ENCODE results near the gene SLC25A1.
A peak's percentile ranks its signal among the peaks of the same experiment; 100 is the strongest.

The SLC25A1 gene

GRCh38 chr22:19178657-19179496, at the start of gene SLC25A1:
Gene SLC25A1 (minus strand): TSS chr22:19178736. CDS start chr22:19178673, 63 bp downstream.
- peak; percentile 80 for DNase-seq

GRCh38 chr22:19228179-19228578, 49.6 kb upstream of the SLC25A1 start:
- no peak for DNase-seq

GRCh38 chr22:19226428-19226827, 47.9 kb upstream of the SLC25A1 start:
- no peak for DNase-seq

- no peak for DNase-seq
These were observed 47.0 kb upstream of the SLC25A1 start for GRCh38 chr22:19225560-19225959.

GRCh38 chr22:19224985-19225384, 46.4 kb upstream of the SLC25A1 start:
- no peak for DNase-seq

- no peak for DNase-seq
These were observed 46.0 kb upstream of the SLC25A1 start for GRCh38 chr22:19224557-19224956.

GRCh38 chr22:19223617-19224016, 45.1 kb upstream of the SLC25A1 start:
- DNase-seq: no peak

- no peak for DNase-seq
These were observed 44.6 kb upstream of the SLC25A1 start for GRCh38 chr22:19223110-19223509.

GRCh38 chr22:19222242-19223005, 43.9 kb upstream of the SLC25A1 start:
- DNase-seq: no peak

GRCh38 chr22:19220867-19221266, 42.3 kb upstream of the SLC25A1 start:
- no peak for DNase-seq

GRCh38 chr22:19218541-19219233, 40.2 kb upstream of the SLC25A1 start:
- DNase-seq: no peak

- no peak for DNase-seq
These were observed 38.0 kb upstream of the SLC25A1 start for GRCh38 chr22:19216579-19216978.

- DNase-seq: no peak
These were observed 36.8 kb upstream of the SLC25A1 start for GRCh38 chr22:19215360-19215759.

- DNase-seq: no peak
These were observed 35.5 kb upstream of the SLC25A1 start for GRCh38 chr22:19214078-19214473.

- DNase-seq: no peak
These were observed 35.0 kb upstream of the SLC25A1 start for GRCh38 chr22:19213442-19214077.

- no peak for DNase-seq
These were observed 34.5 kb upstream of the SLC25A1 start for GRCh38 chr22:19213001-19213400.

- no peak for DNase-seq
These were observed 33.9 kb upstream of the SLC25A1 start for GRCh38 chr22:19212302-19212870.

GRCh38 chr22:19210188-19210587, 31.7 kb upstream of the SLC25A1 start:
- no peak for DNase-seq

GRCh38 chr22:19208287-19208847, 29.8 kb upstream of the SLC25A1 start:
- DNase-seq: no peak

GRCh38 chr22:19207884-19208283, 29.3 kb upstream of the SLC25A1 start:
- no peak for DNase-seq

- no peak for DNase-seq
These were observed 28.9 kb upstream of the SLC25A1 start for GRCh38 chr22:19207401-19207808.

GRCh38 chr22:19206287-19206686, 27.8 kb upstream of the SLC25A1 start:
- no peak for DNase-seq
